ENCODE data around the gene MUC4.
"Not testable (repeated sequence)": the region's sequence is repeated elsewhere in the genome, so short reads cannot be mapped to it uniquely, and the experiment has no call there.

The MUC4 gene

GRCh38 chr3:195752066-195752465 lies 59.7 kb downstream of the MUC4 start:
- DNase-seq (ENCODE audit: low read depth) = no peak
- TF ChIP-seq CTCF (conservative IDR thresholded peaks at IDR 0.05; ENCODE audit: low read length) = no peak
- H3K4me3 ChIP-seq (ENCODE audit: low read length) = no peak overlapping the region

- H3K4me3 ChIP-seq (ENCODE audit: low read length) = no peak overlapping the region
- no peak for TF ChIP-seq CTCF (conservative IDR thresholded peaks at IDR 0.05; ENCODE audit: low read length)
- DNase-seq (ENCODE audit: low read depth) = no peak
Observed at GRCh38 chr3:195751560-195751959, 60.2 kb downstream of the MUC4 start.

GRCh38 chr3:195750797-195751520 lies 60.8 kb downstream of the MUC4 start:
- no peak overlapping the region for H3K4me3 ChIP-seq (ENCODE audit: low read length)
- DNase-seq (ENCODE audit: low read depth) = no peak
- no peak for TF ChIP-seq CTCF (conservative IDR thresholded peaks at IDR 0.05; ENCODE audit: low read length)

- H3K4me3 ChIP-seq (ENCODE audit: low read length); DNase-seq (ENCODE audit: low read depth): not testable (repeated sequence)
Observed at GRCh38 chr3:195749101-195749500, 62.6 kb downstream of the MUC4 start.

GRCh38 chr3:195748661-195749060 lies 63.1 kb downstream of the MUC4 start:
- DNase-seq (ENCODE audit: low read depth) = no peak
- H3K4me3 ChIP-seq (ENCODE audit: low read length) = no peak overlapping the region
- no peak for TF ChIP-seq CTCF (conservative IDR thresholded peaks at IDR 0.05; ENCODE audit: low read length)

- no peak overlapping the region for H3K4me3 ChIP-seq (ENCODE audit: low read length)
- DNase-seq (ENCODE audit: low read depth) = no peak
- no peak for TF ChIP-seq CTCF (conservative IDR thresholded peaks at IDR 0.05; ENCODE audit: low read length)
Observed at GRCh38 chr3:195746751-195747150, 65.0 kb downstream of the MUC4 start.

- no peak for TF ChIP-seq CTCF (conservative IDR thresholded peaks at IDR 0.05; ENCODE audit: low read length)
- H3K4me3 ChIP-seq (ENCODE audit: low read length) = no peak overlapping the region
- no peak for DNase-seq (ENCODE audit: low read depth)
Observed at GRCh38 chr3:195746346-195746745, 65.4 kb downstream of the MUC4 start.

All from AG10803 (cell line).